HG02678 (cell line): Measurements from ENCODE around the gene CFAP74.
"Not testable (repeated sequence)": the region's sequence is repeated elsewhere in the genome, so short reads cannot be mapped to it uniquely, and the experiment has no call there.

ENCODE experiments used
- ATAC-seq: cut with Tn5 transposase; IDR thresholded peaks from one replicate; pipeline ENCODE4 v1.9.1; 2021; ENCODE audit warnings: mild to moderate bottlenecking, moderate library complexity; ENCODE audit not compliant: unreplicated experiment

The CFAP74 gene

GRCh38 chr1:1883890-1884289 is 119.7 kb downstream of the CFAP74 start:
- ATAC-seq, result not testable (repeated sequence)

- no peak for ATAC-seq
Measured at GRCh38 chr1:1883092-1883873, 120.3 kb downstream of the CFAP74 start.

- no peak for ATAC-seq
Measured at GRCh38 chr1:1881727-1882126, 121.9 kb downstream of the CFAP74 start.

- no peak for ATAC-seq
Measured at GRCh38 chr1:1880617-1881312, 122.8 kb downstream of the CFAP74 start.

- ATAC-seq, result no peak
Measured at GRCh38 chr1:1879942-1880341, 123.6 kb downstream of the CFAP74 start.

- no peak for ATAC-seq
Measured at GRCh38 chr1:1877865-1878436, 125.6 kb downstream of the CFAP74 start.

GRCh38 chr1:1876335-1876930 is 127.2 kb downstream of the CFAP74 start:
- no peak for ATAC-seq

- no peak for ATAC-seq
Measured at GRCh38 chr1:1875932-1876331, 127.7 kb downstream of the CFAP74 start.

GRCh38 chr1:1874901-1875300 is 128.7 kb downstream of the CFAP74 start:
- ATAC-seq, result no peak

GRCh38 chr1:1873186-1873585 is 130.4 kb downstream of the CFAP74 start:
- no peak for ATAC-seq

- ATAC-seq, result no peak
Measured at GRCh38 chr1:1872329-1872994, 131.1 kb downstream of the CFAP74 start.
